A549 (cell line): ENCODE data around the gene ALG3.

Experiments
- CTCF ChIP-seq: fragments of >200 bp; sonication (Bioruptor Twin); formaldehyde crosslinking; IDR thresholded peaks from 3 replicates; pipeline ENCODE4 v1.5.1; 2016
- EHMT2 ChIP-seq: fragments of 200-600 bp; sonication (generic); IDR thresholded peaks from 2 replicates; pipeline ENCODE4 v1.6.1; 2016; ENCODE audit warnings: antibody characterized with exemption, low read depth, mild to moderate bottlenecking, moderate library complexity
- NPAS2 ChIP-seq: fragments of 250-450 bp; sonication (Bioruptor Pico); IDR thresholded peaks from 2 replicates; pipeline ENCODE4 v1.8.0; 2022; ENCODE audit warnings: mild to moderate bottlenecking, moderate library complexity, borderline replicate concordance
- NR3C1 ChIP-seq: fragments of >200 bp; sonication (Bioruptor Twin); formaldehyde crosslinking; IDR thresholded peaks from 3 replicates; pipeline ENCODE4 v1.6.1; 2017
- POLR2A ChIP-seq: IDR thresholded peaks from 2 replicates; pipeline ENCODE4 v1.6.1; 2012; ENCODE audit warnings: mild to moderate bottlenecking, low read length
- RAD21 ChIP-seq, 2 experiments: fragments of >200 bp in 1 of 2; sonication (Bioruptor Twin) in 1 of 2; formaldehyde crosslinking in 1 of 2; IDR thresholded peaks in 1 of 2; conservative IDR thresholded peaks in 1 of 2; 2 replicates in 1 of 2; 3 replicates in 1 of 2; pipeline ENCODE4 v1.6.1; 2012 to 2018; ENCODE audit warnings: inconsistent platforms in 1 of 2
- RFX5 ChIP-seq: fragments of 450-650 bp; IDR thresholded peaks from 2 replicates; pipeline ENCODE4 v1.7.1; 2014; ENCODE audit warnings: antibody characterized with exemption, mild to moderate bottlenecking, moderate library complexity
- SREBF2 ChIP-seq: fragments of 450-650 bp; IDR thresholded peaks from 2 replicates; pipeline ENCODE4 v1.6.1; 2014; ENCODE audit warnings: mild to moderate bottlenecking, moderate library complexity

- TF ChIP-seq EHMT2 (no peak), SREBF2 (no peak), NPAS2 (CRISPR knock-in tag) (no peak), POLR2A (no peak), RFX5 (no peak), CTCF (no peak), NR3C1 (no peak), RAD21 (conservative IDR thresholded peaks at IDR 0.05 in 1 of 2, IDR thresholded peaks at IDR 0.05 in 1 of 2) (no peak)
Measured at GRCh38 chr3:184230081-184230602, 18.6 kb downstream of the ALG3 start.
